ENCODE measurements around the gene PROKR2. TPM values are rescaled to one million over a fixed set of nuclear protein-coding genes. Genes with fewer than 3 reads are reported as not detected.

PROKR2 gene
- under 1 TPM in 1 of 4 donors, not detected in 3; 0.35 TPM for polyA plus RNA-seq (ENCODE audit: insufficient read length in 4 of 4)

GRCh38 chr20:5316188-5317158 is at the start of gene PROKR2:
Gene PROKR2 (minus strand): TSS chr20:5316954. CDS start chr20:5314369, 2,585 bp downstream.
- DNase-seq (ENCODE audit: low read depth in 4 of 4, low spot score in 3 of 4), result peak in 2 of 4 donors; percentile 5 to 8

DNA sequence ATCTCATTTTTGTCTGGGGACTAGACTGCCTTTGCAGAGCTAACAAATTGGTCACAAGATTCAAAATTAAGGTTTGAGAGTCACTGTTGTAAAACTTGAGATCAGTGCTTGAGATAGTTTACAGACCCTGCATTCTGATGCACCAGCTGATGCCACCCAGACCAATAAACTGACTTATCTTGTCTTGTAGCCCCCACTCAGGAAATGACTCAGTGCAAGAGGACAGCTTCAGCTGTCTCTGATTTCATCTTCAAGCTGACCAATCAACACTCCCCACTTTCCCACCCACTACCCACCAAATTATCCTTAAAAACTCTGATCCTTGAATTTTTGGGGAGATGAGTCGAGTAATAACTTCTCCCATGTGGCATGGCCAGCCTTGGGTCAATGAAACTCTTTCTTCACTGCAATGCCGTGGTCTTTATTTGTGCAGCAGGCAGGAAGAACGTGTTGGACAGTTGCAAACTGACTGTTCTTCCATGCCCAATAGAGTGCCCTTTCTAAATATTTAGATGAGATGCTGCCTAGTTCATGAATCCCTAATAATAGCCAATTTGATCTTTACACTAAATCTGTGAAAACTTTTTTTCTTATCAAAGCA is 48.3 kb upstream of the PROKR2 start:
- no peak for DNase-seq (ENCODE audit: low read depth in 4 of 4, low spot score in 3 of 4)

GRCh38 chr20:5364136-5364821 is 47.5 kb upstream of the PROKR2 start:
- DNase-seq (ENCODE audit: low read depth in 4 of 4, low spot score in 3 of 4), result no peak

DNA sequence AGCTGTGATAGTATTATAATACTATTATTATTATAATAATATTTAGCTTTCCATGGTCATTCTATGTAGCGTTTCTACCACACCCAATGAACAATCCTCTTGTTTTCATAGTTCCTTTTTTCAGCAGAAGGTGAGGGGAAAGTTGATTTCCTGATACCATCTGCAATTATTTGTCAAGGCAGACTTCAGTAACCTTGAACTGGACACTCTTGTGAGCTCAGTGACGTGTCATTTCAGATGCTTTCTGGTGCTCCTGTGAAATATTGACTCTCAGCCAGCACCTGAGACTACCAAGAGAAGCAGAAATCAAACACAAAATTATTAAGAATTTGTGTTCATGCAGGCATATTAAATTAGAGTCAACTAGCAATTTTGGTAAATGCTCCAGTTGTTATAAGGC is 46.0 kb upstream of the PROKR2 start:
- DNase-seq (ENCODE audit: low read depth in 4 of 4, low spot score in 3 of 4), result no peak

DNA sequence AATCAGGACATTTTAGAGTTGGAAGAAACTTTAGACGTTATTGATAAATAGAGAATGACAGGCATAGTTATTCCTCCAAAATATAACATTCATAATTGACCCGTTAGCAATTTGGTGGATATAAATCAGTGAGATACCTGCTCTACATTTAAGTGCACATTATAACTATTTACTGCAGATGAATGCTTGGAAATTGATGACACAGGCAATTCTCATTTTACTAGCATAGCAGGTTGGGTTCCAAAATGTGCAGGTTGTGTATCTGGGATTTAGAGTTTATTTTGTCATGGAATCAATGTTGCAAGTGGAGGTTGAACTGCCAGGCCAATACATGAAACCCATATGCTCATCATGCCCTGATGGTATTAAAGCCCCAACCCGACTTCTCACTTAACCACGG is 44.4 kb upstream of the PROKR2 start:
- DNase-seq (ENCODE audit: low read depth in 4 of 4, low spot score in 3 of 4), result no peak

DNA sequence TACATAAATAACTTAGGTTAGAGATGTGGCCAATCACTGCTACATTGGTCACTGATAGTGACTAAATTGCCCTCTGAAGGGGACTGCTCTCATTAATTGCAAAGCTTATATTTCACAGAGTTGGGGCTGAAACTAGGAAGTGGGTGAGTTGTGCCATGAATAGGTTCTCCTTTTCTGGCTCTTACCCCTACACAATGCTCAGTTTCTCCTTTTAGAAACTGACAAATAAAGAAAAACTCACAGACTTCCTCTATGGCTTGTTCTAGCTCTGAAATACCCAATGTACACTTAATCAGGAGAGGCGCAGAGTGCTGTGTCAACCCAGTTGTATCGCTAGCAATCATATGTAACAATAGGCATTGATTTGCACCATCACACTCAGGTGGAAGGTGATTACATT is 41.2 kb upstream of the PROKR2 start:
- no peak for DNase-seq (ENCODE audit: low read depth in 4 of 4, low spot score in 3 of 4)

DNA sequence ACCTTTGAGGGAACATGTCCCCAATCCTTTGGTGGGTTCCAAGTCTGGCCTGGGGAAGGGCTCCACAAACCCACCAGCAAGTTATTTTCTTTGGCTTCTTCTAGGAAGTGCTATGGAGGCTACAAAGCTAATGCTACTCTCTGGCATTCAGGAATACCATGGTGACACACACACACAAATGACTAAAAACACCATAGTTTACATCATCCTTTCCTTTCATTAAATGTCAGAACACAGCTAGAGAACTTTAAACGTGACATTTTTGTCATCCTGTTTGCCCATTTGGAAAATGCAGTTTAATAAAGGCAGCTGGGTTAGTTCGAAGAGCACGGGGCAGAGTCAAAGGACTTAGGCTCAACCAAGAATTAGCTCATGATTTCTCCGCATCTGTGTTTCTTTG is 40.2 kb upstream of the PROKR2 start:
- no peak for DNase-seq (ENCODE audit: low read depth in 4 of 4, low spot score in 3 of 4)

GRCh38 chr20:5354901-5355300 is 38.1 kb upstream of the PROKR2 start:
- no peak for DNase-seq (ENCODE audit: low read depth in 4 of 4, low spot score in 3 of 4)

GRCh38 chr20:5353624-5354496 is 37.1 kb upstream of the PROKR2 start:
- no peak for DNase-seq (ENCODE audit: low read depth in 4 of 4, low spot score in 3 of 4)

- DNase-seq (ENCODE audit: low read depth in 4 of 4, low spot score in 3 of 4), result no peak
Observed at GRCh38 chr20:5349448-5349847, 32.7 kb upstream of the PROKR2 start.

- no peak for DNase-seq (ENCODE audit: low read depth in 4 of 4, low spot score in 3 of 4)
Observed at GRCh38 chr20:5342021-5342420, 25.3 kb upstream of the PROKR2 start.

- no peak for DNase-seq (ENCODE audit: low read depth in 4 of 4, low spot score in 3 of 4)
Observed at GRCh38 chr20:5331340-5331739, 14.6 kb upstream of the PROKR2 start.

DNA sequence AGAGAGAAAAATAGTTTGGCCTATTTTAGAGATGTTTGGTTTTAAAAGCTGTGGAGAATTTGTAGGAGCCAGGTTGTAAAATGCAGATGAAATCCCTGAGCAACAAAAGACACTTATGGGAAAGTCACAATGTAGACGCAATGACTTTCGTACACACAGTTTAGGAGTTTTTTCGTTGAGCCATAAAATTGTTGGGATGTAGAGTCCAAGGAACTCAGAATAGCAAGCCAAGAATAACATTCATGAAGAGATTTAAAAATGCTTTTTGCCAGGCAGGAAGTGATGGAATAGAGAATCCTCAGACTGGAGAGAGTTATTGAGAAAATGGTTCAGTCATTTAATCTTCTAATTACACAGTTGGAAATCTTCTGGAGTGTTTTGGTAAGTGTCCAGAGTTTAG is 11.5 kb upstream of the PROKR2 start:
- DNase-seq (ENCODE audit: low read depth in 4 of 4, low spot score in 3 of 4), result no peak

- DNase-seq (ENCODE audit: low read depth in 4 of 4, low spot score in 3 of 4), result no peak
Observed at GRCh38 chr20:5327356-5327755, 10.6 kb upstream of the PROKR2 start.

GRCh38 chr20:5315807-5316187 is 957 bp downstream of the PROKR2 start:
- DNase-seq (ENCODE audit: low read depth in 4 of 4, low spot score in 3 of 4), result no peak

GRCh38 chr20:5313916-5314315 is 2.8 kb downstream of the PROKR2 start:
- no peak for DNase-seq (ENCODE audit: low read depth in 4 of 4, low spot score in 3 of 4)

GRCh38 chr20:5312518-5312917 is 4.2 kb downstream of the PROKR2 start:
- no peak for DNase-seq (ENCODE audit: low read depth in 4 of 4, low spot score in 3 of 4)

GRCh38 chr20:5309971-5310370 is 6.8 kb downstream of the PROKR2 start:
- no peak for DNase-seq (ENCODE audit: low read depth in 4 of 4, low spot score in 3 of 4)

DNA sequence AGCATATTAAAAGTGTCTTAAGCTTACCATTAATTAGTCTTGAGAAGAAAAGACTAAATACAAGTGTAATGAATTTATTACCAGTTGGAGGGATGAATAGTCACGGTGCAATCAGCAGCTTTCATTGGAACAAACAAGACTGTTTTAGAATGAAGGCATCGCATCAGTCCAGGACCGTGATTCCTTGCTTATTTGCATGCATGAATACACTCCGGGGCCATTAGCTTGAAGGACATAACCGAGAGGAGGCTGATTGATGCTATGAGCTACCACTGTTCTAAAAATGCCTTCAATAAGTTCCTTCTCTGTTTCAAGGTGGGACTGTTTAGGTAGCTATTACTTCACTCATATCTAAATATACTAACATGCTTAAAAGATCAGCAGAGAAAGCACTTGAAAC is 17.9 kb downstream of the PROKR2 start:
- DNase-seq (ENCODE audit: low read depth in 4 of 4, low spot score in 3 of 4), result no peak

DNA sequence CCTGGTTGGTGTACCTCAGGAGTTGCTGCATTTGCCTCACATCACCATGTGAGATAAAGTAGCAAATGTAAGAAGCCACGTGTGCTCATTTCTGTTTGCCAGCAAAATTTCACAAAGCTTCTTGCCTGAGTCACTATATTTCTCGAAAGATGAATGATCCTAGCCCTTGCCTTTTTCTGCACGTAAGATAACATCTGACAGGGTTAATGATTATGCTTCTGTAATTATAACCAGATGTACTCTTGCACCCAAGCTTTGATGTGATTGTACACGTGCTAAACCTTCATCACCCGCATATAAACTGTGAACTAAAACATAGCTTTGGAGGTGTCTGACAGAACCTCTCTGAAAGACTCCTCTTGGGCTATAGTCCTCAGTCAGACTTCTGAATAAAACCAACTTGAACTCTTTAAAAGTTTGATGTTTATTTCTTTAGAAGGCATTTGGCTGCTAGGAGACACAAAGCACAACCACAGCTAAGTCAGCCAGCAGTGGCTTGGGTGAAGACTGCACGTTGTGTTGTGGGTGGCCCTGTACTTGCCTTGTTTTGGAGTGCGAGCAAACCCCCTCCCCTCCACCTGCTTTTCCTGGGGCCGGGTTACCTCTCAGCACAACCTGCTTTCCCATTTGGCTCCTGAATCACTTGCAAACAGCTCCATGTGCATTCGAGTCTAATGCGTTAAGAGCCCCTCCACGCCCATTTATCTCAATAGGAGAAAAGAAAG is 19.3 kb downstream of the PROKR2 start:
- no peak for DNase-seq (ENCODE audit: low read depth in 4 of 4, low spot score in 3 of 4)

All from right renal pelvis (tissue), 4 donors.